GM18526 (cell line): ENCODE data around the gene NOA1.

Experiments used
- POLR2A ChIP-seq: IDR thresholded peaks from 3 replicates; pipeline ENCODE4 v1.6.1; 2011; ENCODE audit not compliant: insufficient read length; ENCODE audit errors: extremely low read depth

NOA1 gene

DNA sequence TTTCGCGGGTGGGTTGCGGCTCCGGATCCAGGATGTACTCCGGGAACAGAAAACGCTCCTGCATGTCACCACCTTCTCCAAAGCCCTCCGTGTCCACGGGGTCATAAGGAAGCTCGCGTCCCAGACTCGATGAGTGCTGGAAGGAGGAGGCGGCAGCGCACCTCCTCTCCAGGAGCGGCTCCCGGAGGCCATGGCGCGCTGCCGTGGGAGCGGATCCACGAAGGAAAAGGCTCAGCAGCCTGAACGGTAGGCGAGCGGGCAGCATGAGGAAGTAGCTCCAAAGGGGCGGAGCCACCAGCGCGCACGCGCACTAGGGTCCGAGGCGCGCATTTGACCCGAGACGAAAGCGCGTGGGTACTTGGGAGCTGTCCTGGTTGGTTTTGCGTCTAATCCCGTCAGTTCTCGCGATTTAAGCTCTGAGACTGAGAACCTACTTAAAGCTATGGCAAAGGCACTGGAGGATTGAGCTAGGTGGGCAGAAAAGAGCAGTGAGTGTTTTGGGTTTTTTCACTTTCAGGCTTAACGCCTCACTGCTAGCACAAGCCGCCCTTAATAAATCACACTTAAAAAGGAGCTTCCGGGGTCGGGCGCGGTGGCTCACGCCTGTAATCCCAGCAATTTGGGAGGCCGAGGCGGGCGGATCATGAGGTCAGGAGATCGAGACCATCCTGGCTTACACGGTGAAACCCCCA is at the start of gene NOA1:
NOA1 (minus strand) TSS at position 286 of the 692 bp plus-strand sequence; CDS start at position 265, 21 bp downstream.
- TF ChIP-seq POLR2A: peak; percentile 87

DNA sequence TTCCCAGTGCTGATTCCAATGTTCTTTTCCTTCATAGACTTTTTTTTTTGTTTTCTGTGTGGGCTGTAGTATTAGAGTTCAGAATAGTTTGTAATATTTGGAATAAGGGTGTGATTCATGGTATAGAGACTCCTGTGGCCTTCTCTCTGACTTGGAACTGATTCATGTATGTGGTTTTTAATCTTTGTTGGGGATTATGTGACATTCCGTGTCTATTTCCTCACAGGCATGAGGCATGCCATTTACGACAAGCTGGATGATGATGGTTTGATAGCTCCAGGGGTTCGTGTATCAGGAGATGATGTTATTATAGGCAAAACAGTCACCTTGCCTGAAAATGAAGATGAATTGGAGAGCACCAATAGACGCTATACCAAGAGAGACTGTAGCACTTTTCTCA is 45.7 kb upstream of the NOA1 start:
- no peak for TF ChIP-seq POLR2A

DNA sequence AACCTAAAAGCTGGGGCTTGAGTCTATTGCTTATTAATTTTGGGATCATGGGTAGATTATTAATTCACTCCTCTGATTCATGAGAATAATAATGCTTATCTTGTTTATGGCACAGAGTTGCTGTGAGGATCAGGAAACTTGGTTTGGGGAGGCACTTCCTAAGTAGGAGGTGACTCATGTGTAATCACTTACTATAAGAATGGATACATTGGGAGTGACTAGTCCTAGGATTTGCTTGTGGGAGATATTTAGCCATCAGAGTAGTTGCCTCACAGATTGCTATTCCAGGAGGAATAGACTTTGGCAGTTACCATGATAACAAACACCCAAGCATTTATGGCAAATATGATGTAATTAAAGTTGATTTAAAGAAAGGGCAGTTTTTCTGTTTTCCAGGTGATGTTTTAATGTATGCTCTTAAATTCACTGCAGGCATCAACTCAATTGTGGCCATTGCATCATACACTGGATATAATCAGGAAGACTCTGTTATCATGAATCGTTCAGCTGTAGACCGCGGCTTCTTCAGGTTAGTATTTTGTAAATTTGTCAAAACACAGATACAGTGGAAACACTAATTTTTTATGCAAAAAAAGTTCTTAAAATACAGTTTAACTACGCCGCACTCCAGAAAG is 43.2 kb upstream of the NOA1 start:
- TF ChIP-seq POLR2A: no peak

DNA sequence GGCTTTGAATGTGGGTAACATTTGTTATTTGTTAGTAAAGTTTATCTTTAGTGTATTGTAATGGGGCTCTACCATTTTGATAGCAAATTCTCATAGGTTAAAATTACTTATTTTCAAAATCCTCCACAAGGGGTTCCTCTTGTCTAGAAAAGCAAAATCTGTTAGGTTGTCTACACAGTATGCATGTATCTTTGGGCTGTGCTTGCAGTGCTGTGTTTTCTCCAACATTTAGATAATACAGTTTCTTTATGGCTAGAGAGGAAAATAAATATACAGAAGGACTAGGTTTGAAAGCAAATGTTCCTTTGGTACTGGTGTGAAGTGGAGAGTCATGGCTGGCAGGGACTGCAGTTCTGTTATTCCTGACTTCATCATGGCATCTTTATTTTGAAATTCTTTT is 41.6 kb upstream of the NOA1 start:
- no peak for TF ChIP-seq POLR2A

DNA sequence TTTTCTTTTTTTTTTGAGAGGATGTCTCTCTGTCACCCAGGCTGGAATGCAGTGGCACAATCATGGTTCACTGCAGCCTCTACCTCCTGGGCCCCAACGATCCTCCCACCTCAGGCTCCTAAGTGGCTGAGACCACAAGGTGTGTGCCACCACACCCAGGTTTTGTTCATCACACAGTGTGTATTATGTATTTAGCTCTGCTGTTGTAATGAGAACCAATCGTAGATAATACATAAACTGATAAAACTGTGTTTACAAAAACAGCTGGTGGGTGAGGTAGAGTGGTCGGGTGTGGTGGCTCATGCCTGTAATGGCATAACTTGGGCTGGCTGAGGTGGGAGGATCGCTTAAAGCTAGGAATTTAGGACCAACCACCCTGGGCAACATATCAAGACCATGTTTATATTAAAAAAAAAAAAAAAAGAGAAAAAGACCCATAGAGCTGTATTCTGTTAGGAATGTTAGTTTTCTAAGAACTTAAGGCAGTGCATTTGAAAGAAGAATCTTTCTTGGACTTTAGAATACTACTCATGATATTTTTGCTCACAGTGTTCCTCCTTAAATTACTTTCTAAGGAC is 36.2 kb upstream of the NOA1 start:
- TF ChIP-seq POLR2A: no peak

DNA sequence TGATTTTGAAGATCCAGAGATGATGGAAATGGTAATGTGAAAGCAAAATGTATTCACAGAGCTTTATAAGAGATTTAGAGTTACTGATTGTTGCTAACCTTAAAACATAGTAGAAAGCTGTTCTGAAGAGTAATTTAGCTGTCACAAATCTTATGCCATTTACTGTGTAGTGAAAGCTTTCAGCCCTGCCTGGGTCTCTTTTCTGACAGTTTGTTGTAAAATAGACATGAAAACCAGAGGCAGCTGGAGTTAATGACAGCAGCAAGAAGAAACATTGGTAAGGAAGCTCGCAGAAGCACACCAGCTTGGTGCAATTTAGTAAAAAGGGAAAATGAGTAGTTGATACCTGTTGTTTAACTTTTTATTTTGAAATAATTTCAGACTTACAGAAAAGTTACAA is 22.3 kb upstream of the NOA1 start:
- TF ChIP-seq POLR2A: no peak

DNA sequence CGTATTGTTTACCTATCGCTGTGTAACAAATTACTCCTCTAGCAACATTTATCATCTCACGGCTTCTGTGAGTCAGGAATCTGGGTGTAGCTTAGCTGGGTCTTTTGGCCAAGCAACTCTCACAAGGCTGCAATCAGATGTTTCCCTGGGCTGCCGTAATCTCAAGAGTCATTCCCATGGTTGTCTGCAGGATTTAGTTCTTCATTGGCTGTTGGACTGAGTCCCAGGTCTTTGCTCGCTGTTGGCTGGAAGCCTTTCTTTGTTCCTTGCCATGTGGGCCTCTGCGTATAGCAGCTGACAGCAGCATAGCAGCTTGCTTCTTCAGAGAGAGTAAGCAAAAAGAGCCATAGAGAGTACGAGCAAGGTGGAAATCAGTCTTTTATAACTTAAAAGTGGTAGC is 18.1 kb upstream of the NOA1 start:
- TF ChIP-seq POLR2A: no peak

DNA sequence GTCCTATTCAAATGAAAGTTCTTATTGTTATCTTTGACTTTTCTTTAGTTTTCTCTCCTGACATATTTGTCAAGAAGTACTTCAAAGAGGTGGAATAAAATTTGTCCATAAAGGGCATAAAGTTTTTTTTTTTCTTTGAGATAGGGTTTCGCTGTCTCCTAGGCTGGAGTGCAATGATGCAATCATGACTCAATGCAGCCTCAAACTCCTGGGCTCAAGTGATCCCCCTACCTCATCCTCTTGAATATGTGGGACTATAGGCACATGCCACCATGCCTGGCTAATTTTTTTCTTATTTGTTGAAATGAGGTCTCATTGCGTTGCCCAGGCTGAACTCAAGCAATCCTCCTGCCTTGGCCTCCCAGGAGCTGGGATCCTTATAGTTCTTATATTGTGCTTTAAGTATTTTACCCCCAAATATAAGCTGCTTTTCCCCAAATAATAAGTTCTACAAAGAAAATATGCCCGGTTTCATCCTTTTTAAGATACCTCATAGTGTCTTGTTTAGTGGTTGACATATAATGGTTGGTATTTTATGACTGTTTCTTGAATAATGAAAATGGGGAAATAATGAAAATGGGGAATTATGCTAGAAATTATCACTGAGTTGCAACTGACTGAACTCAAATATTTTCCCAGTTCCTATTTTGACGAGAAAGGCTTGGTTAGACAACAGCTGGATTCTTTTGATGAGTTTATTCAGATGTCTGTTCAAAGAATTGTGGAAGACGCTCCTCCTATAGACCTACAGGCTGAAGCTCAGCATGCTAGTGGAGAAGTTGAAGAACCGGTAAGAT is 12.9 kb upstream of the NOA1 start:
- TF ChIP-seq POLR2A: no peak

DNA sequence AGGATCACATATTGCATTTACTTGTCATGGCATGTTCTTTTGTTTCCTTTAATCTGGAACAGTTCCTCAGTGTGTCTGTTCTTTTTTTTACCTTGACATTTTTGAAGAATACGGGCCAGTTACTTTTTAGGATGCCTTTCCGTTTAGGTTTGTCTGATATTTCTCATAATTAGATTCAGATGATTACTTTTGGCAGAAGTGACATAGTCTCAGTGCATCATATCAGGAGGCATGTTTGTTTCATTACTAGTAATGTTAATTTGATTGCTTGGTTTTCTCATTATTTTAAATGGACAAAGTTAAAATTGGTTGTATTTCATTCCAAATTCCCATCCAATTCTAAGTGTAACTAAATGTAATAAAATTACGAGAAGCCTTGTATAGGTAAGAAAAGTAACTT is 9.5 kb upstream of the NOA1 start:
- no peak for TF ChIP-seq POLR2A

DNA sequence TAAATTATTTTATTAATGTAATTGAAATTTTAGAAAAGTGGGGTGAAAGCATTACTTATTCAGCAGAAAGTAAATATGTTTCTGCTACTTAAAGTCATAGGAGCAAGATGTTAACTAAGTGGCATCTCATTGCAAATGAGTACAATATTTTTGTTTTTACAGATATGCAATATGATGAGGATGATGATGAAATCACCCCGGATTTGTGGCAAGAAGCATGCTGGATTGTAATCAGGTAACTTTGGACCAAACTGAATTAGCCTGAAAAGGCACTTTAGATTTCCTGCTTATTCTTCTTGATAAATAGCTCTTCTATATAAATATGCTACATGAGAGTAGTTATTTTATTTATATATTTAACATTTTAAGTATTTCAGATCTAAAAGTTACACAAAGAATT is 8.8 kb upstream of the NOA1 start:
- no peak for TF ChIP-seq POLR2A

DNA sequence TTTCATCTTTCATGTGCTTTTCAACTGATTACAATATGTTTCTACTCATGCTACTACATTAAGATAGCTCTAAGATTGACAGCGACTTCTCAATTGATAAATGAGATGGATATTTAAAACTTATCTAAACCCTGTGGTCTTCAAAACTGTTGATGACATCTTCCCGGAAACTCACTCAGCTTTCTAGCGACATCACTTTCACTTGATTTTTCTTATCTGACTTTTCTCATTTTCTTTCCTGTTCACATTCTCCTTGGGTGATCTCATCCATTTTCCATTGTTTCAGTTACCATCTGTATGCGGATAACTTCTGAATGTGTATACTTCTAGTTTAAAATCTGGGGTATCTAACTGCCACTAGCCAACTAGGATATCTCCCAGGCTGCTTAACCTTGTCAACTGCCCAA is 4.4 kb upstream of the NOA1 start:
- no peak for TF ChIP-seq POLR2A

DNA sequence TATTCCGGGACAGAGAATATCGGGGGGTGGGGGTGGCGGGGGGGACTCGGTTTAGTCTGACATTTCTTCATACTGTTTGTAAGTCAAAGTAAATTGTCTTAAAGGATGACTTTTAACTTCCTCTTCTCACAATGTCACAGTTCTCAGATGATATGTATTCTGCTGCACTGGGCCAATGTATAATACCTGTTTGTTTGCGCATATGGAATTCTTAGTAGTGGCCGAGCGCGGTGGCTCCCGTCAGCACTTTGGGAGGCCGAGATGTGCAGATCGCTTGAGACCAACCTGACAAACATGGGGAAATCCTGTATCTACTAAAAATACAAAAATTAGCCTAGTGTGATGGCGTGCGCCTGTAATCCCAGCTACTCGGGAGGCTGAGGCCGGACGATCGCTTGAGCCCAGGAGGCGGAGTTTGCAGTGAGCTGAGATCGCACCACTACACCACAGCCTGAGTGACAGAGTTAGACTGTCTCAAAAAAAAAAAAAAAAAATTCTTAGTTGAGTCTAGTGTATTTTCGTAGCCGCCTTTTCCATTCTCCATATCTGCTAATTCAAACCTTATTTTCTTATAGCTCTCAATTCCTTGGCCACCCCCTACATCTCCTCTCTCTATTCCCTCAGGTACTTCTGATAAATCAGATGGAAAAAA is 2.1 kb upstream of the NOA1 start:
- TF ChIP-seq POLR2A: no peak

DNA sequence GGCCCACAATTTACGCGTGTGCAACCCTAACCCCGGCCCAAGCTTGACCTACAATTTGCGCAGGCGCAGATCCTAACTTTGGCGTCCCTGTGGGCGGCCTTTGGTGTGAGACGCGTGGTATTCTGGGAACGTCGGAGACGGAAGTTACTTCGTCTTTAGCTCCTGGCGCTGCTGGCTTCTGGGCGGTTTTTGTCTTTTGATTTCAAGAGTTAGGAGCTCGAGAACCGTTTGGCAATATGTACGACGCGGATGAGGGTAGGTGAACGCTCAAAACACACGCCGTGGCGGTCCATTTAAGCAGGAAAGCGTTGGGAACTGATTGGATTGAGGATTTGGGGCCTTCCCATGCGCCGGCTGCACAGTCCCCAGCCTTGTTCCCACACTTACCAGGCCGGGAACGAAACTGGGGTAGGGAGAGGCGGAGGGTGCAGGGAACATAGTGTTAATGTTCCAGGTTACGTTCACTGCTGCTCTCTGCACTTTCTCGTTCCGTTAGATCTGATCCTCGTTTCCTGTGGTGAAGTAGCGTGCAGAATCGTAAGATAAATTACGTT is 1.4 kb upstream of the NOA1 start, which contains the start of gene POLR2B:
POLR2B (plus strand) TSS at position 147 of the 554 bp plus-strand sequence; CDS start at position 237, 90 bp downstream.
- TF ChIP-seq POLR2A: peak; percentile 78

DNA sequence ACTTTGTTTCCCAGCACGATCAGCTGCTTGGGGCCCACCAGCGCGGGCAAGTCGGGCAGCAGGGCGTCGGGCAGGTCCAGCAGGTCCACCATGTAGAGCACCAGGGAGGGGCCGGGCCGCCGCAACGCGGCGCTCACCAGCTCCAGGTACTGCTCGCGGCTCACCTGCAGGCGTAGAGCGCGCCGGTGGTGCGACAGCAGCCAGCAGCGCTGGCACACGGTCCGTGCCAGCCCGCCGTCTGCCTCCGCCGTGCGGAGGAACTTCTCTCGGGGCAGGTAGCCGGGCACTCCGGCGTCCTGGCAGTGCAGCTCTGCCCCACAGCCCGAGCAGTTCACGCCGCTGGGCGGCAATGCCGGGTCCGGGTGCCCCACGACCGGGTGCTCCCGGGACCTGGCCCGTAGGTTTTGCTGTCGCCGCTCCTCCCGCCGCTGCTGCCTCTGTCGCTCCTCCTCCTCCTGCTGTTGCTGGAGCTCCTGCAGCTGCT is 527 bp downstream of the NOA1 start:
- TF ChIP-seq POLR2A: no peak
